Stimulated activated CD8-positive, alpha-beta memory T cell treated with anti-CD3 and anti-CD28 coated beads, Interleukin-12 subunit alpha, Interleukin-12 subunit beta, amount 100 ng/mL, for 24 hours (primary cell): ENCODE results near the gene SLC37A1.
"Not testable (repeated sequence)": the region's sequence is repeated elsewhere in the genome, so short reads cannot be mapped to it uniquely, and the experiment has no call there.

Experiments
- DNase-seq: peaks from one replicate; pipeline ENCODE4 v3.0.0-alpha.2; 2020; ENCODE audit errors: extremely low read depth

SLC37A1 gene

GRCh38 chr21:42513151-42513984, at the start of gene SLC37A1:
Gene SLC37A1 (plus strand): TSS chr21:42513852. CDS start chr21:42518455, 4,603 bp downstream.
- DNase-seq = no peak

DNA sequence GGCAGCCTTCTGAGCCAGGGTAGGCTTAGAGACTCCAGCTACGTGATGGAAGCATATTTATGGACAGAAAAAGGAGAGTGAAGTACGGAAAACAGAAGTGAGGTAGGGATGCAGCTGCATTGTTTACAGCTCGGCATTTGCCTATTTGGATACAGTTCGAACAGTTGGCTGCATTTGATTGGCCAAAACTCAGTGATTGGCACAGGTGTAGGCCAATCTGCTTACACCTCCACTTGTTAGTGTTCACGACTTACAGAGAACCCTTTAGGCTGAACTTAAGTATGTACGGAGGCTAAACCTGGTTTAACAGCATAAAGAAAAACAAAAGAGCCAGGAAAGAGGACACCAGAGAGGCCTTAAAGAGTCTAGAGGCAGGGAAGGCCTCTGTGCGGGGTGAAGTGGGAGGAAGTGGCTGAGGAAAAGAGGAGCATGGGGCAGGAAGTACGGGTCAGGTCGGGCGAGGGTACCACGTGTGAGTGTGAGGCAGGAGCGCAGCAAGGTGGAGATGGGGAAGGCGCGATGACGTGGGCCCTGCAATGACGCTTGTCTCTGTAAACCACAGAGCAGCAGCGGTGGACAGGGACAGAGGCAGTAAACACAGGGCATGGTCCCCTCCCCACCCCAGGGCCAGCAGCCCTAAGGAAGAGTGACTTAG, 49.7 kb upstream of the SLC37A1 start:
- DNase-seq = no peak

GRCh38 chr21:42465008-42465802, 48.4 kb upstream of the SLC37A1 start:
- DNase-seq = no peak

- DNase-seq = no peak
Measured at GRCh38 chr21:42465803-42466127, 47.9 kb upstream of the SLC37A1 start.

GRCh38 chr21:42466700-42467099, 47.0 kb upstream of the SLC37A1 start:
- DNase-seq = no peak

DNA sequence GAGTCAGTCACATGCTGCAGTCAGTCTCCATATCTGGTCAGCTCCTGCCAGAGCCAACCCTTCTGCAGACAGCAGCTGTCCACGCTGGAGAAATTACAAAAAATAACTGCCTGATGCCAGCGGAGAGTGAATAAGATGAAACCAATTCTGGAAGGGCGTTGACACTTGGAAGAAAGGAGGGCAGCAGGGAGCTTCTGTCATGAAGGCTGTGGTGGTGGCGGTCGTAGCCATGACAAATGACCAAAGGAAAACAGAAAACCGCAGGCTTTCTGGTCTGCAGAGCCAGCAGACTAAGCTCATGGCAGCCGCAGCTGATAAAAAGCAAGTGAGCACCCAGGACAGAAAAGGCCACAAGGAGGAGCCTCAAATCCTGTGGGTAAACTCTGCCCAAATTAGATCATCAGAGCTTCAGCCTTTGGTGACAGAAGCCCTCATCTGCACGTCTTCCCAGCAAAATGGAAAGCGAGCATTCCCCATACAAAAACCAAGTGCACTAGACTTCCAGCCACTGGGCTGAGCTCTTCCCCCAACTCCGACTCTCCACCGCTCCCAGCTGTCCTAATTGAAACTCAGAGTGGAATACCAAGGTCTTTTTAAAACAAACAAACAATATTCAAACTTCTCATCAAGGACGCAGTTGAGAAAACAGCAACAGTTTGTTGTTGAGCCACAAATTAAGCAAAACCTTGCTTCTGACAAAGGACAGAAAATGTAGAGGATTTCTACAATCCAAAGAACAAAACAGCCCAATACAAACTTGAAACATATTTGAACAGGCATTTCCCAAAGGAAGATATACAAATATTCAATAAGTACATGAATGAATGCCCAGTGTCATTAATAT, 46.3 kb upstream of the SLC37A1 start:
- no peak for DNase-seq

DNA sequence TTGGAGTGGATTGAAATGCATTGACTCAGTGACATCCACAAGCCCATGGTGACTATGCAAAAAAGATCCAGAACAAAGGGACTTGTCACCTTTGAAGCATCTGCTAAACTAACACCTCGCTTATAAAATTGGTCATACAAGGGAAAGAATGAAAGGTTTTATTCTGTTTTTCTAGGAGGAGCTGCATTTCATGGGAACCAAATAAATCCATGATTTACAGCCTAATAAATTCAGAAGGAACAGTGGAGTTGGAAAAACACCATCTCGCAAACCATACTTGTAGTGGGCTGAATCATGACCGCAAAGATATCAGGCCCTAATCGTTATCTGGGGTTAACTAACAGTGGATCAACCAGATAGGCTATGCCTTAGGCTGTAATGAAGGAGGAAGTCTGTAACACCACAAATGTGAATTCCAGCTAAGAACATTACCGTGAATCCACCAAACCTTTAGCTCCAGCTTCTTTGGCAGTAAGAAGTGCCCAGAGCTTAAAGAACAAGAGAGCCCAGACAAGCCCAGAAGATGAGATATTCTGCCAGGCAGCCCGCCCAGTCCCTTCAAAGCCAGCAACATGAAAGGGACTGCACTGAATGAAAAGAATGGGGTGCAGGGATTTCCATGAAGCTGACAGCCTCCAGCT, 45.0 kb upstream of the SLC37A1 start:
- no peak for DNase-seq

GRCh38 chr21:42469272-42469671, 44.4 kb upstream of the SLC37A1 start:
- DNase-seq = no peak

DNA sequence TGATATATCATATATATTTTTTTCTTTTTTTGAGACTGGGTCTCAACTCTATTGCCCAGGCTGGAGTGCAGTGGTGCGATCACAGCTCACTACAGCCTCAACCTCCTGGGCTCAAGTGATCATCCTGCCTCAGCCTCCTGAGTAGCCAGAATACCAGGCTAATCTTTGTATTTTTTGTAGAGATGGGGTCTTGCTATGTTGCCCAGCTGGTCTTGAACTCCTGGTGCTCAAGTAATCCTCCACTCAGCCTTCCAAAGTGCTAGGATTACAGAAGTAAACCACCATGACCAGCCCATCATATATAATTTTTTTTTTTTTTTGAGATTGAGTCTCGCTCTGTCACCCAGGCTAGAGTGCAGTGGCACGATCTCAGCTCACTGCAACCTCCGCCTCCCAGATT, 43.9 kb upstream of the SLC37A1 start:
- not testable (repeated sequence) for DNase-seq

GRCh38 chr21:42471206-42471605, 42.4 kb upstream of the SLC37A1 start:
- no peak for DNase-seq

GRCh38 chr21:42471716-42472330, 41.8 kb upstream of the SLC37A1 start:
- no peak for DNase-seq

DNA sequence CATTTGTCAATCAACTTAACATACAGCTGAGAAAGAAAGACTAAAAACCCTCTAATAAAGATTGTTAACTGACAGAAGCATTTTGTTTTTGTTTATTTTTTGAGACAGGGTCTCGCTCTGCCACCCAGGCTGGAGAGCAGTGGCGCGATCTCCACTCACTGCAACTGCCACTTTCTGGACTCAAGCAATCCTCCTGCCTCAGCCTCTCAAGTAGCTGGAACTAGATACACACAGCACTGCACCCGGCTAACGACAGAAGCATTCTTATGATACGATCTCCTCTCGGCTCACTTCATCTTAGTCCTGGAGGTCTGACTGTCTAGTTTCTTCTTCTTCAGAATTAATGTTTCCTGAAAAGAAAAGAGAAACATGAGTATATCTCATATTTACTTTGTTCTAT, 41.1 kb upstream of the SLC37A1 start:
- no peak for DNase-seq

GRCh38 chr21:42473498-42474042, 40.1 kb upstream of the SLC37A1 start:
- no peak for DNase-seq

- no peak for DNase-seq
Measured at GRCh38 chr21:42474043-42474831, 39.4 kb upstream of the SLC37A1 start.

- DNase-seq = no peak
Measured at GRCh38 chr21:42475036-42475435, 38.6 kb upstream of the SLC37A1 start.

- DNase-seq = no peak
Measured at GRCh38 chr21:42475526-42476387, 37.9 kb upstream of the SLC37A1 start.

DNA sequence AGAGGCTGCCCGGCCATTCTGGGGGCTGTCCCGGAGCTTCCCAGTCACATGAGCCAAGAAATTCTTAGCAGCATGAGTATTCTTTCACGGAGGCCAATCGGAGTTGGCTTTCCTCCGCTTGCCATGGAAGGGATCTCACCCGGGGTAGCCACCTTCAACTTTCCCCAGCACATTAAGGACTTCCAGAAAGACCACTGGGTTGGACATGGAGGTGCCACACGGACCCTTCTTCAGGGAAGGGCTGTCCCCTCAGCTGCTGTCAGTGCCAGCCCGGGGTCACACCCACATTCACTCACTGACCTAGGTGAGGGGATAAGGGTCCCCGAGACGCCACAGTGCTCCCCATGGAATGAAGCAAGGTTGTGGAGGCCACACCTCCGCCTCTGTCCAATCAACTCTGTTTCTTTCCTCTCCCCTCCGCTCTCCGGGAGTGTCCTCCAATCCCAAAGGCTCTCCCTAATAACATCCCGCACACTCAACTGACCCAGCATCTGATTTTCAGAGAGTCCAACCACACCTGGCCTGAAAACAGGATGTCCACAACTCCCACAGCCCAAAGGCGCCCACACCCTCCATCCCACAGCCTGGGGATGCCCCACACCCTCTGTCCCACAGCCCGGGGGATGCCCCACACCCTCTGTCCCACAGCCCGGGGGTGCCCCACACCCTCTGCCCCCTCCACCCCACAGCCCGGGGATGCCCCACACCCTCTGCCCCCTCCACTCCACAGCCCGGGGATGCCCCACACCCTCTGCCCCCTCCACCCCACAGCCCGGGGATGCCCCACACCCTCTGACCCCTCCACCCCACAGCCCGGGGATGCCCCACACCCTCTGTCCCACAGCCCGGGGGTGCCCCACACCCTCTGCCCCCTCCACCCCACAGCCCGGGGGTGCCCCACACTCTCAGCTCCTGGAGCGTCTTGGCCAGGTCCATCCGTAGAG, 37.0 kb upstream of the SLC37A1 start:
- no peak for DNase-seq

- no peak for DNase-seq
Measured at GRCh38 chr21:42478504-42478903, 35.1 kb upstream of the SLC37A1 start.
